PFSK-1 (cell line): ENCODE measurements around the gene DND1.

Experiments used
- REST ChIP-seq, 2 experiments: IDR thresholded peaks; 2 replicates each; pipeline versions ENCODE4 v1.6.1 to v1.8.0; 2011 to 2012; ENCODE audit warnings: low read depth in 2 of 2, low read length in 2 of 2, control low read depth in 1 of 2, inconsistent platforms in 1 of 2, mild to moderate bottlenecking in 1 of 2, moderate library complexity in 1 of 2; ENCODE audit not compliant: insufficient read depth in 1 of 2
- SIN3A ChIP-seq: IDR thresholded peaks from 2 replicates; pipeline ENCODE4 v1.6.1; 2012; ENCODE audit warnings: mild to moderate bottlenecking, low read length, moderate library complexity, borderline replicate concordance; ENCODE audit not compliant: insufficient read depth
- TAF1 ChIP-seq: IDR thresholded peaks from 2 replicates; pipeline ENCODE4 v1.6.1; 2012; ENCODE audit warnings: low read length, control low read depth, borderline replicate concordance; ENCODE audit not compliant: insufficient read depth

- TF ChIP-seq REST (IDR thresholded peaks at IDR 0.05; ENCODE audit: insufficient read depth in 1 of 2, low read depth in 2 of 2, low read length in 2 of 2) = no peak
- TF ChIP-seq SIN3A = no peak
- TF ChIP-seq TAF1 = no peak
Observed at GRCh38 chr5:140622301-140622700, 51.1 kb downstream of the DND1 start.
